HEK293T (cell line): ENCODE measurements around the gene COLQ.

Experiments used
- CTCF ChIA-PET: fragments of 350-600 bp; formaldehyde crosslinking; extraction: SDS; loops from one replicate; lab custom pipeline; 2021; ENCODE audit warnings: antibody characterized with exemption, inconsistent platforms; lab: Yijun Ruan, JAX
- POLR2A ChIA-PET: fragments of 350-600 bp; formaldehyde crosslinking; extraction: SDS; loops from one replicate; lab custom pipeline; 2020; ENCODE audit warnings: antibody characterized with exemption, inconsistent platforms; lab: Yijun Ruan, JAX
- DNase-seq: peaks from one replicate; pipeline ENCODE4 v3.0.0; 2012; ENCODE audit warnings: mixed read lengths; ENCODE audit errors: extremely low spot score
- ARNT ChIP-seq: fragments of 450-650 bp; IDR thresholded peaks from 2 replicates; pipeline ENCODE4 v1.6.1; 2017; ENCODE audit warnings: mild to moderate bottlenecking
- BHLHE40 ChIP-seq: fragments of 450-650 bp; IDR thresholded peaks from 2 replicates; pipeline ENCODE4 v1.6.1; 2016; ENCODE audit warnings: mild to moderate bottlenecking, moderate library complexity, borderline replicate concordance
- CTBP1 ChIP-seq: fragments of 450-650 bp; IDR thresholded peaks from 2 replicates; pipeline ENCODE4 v1.6.1; 2016; ENCODE audit warnings: borderline replicate concordance
- ELF4 ChIP-seq: fragments of 450-650 bp; IDR thresholded peaks from 2 replicates; pipeline ENCODE4 v1.6.1; 2017; ENCODE audit warnings: antibody characterized with exemption
- FOXA1 ChIP-seq: fragments of 450-650 bp; IDR thresholded peaks from 2 replicates; pipeline ENCODE4 v1.6.1; 2016; ENCODE audit warnings: mild to moderate bottlenecking
- FOXK2 ChIP-seq: fragments of 450-650 bp; IDR thresholded peaks from 2 replicates; pipeline ENCODE4 v1.6.1; 2016; ENCODE audit warnings: mild to moderate bottlenecking
- FOXM1 ChIP-seq: fragments of 450-650 bp; IDR thresholded peaks from 2 replicates; pipeline ENCODE4 v1.6.1; 2017; ENCODE audit warnings: mild to moderate bottlenecking, borderline replicate concordance
- HDGF ChIP-seq: fragments of 450-650 bp; IDR thresholded peaks from 2 replicates; pipeline ENCODE4 v1.6.1; 2017; ENCODE audit warnings: antibody characterized with exemption, borderline replicate concordance
- L3MBTL2 ChIP-seq: fragments of 450-650 bp; conservative IDR thresholded peaks from 2 replicates; pipeline ENCODE4 v1.6.1; 2016; ENCODE audit warnings: mild to moderate bottlenecking
- LEF1 ChIP-seq: fragments of 450-650 bp; IDR thresholded peaks from 2 replicates; pipeline ENCODE4 v1.6.1; 2017; ENCODE audit warnings: mild to moderate bottlenecking, borderline replicate concordance
- NFRKB ChIP-seq: fragments of 450-650 bp; IDR thresholded peaks from 2 replicates; pipeline ENCODE4 v1.6.1; 2016; ENCODE audit warnings: mild to moderate bottlenecking, moderate library complexity
- PKNOX1 ChIP-seq: fragments of 450-650 bp; IDR thresholded peaks from 2 replicates; pipeline ENCODE4 v1.6.1; 2016
- SP1 ChIP-seq: fragments of 450-650 bp; IDR thresholded peaks from 2 replicates; pipeline ENCODE4 v1.6.1; 2017
- SUZ12 ChIP-seq: fragments of 450-650 bp; IDR thresholded peaks from 2 replicates; pipeline ENCODE4 v1.6.1; 2016; ENCODE audit warnings: mild to moderate bottlenecking
- TARDBP ChIP-seq: fragments of 450-650 bp; IDR thresholded peaks from 2 replicates; pipeline ENCODE4 v1.6.1; 2016
- ZNF384 ChIP-seq: fragments of 450-650 bp; IDR thresholded peaks from 2 replicates; pipeline ENCODE4 v1.6.1; 2016

The COLQ gene

GRCh38 chr3:15495461-15496340 lies 25.8 kb downstream of the COLQ start:
- TF ChIP-seq PKNOX1 (no peak), ZNF384 (no peak), FOXM1 (no peak), SP1 (no peak), HDGF (no peak), FOXA1 (no peak), CTBP1 (no peak), ARNT (no peak), NFRKB (no peak), FOXK2 (no peak), LEF1 (no peak)
- ChIA-PET CTCF (no interaction called here), POLR2A (no interaction called here)
- DNase-seq, result no peak

DNA sequence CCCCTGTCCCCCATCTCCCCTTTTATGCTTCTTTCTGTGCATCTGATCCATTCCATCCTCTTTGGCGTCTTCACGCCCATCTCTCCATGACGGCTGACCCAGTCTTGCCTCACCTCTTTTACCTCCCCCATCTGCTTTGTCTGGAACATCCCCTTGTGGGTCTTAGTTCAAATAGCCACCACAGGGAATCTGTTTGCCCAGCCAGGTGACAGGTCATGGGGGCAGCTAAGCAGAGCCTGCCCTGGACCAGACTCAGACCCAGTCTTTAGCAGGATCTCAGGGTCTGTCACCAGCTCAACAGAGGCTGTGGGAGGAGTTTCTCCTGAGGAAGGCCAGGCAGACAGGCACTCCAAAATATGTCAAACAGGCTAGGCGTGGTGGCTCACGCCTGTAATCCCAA lies 28.1 kb downstream of the COLQ start:
- TF ChIP-seq TARDBP (no peak), PKNOX1 (no peak), ZNF384 (no peak), HDGF (no peak), LEF1 (no peak), FOXK2 (no peak), FOXA1 (no peak), SP1 (no peak), ELF4 (no peak), FOXM1 (no peak), CTBP1 (no peak), NFRKB (no peak), BHLHE40 (no peak), SUZ12 (no peak), ARNT (no peak), L3MBTL2 (no peak)
- no peak for DNase-seq
- ChIA-PET CTCF (no interaction called here), POLR2A (no interaction called here)

GRCh38 chr3:15492847-15493360 lies 28.6 kb downstream of the COLQ start:
- CTCF ChIA-PET, result no interaction called here
- TF ChIP-seq HDGF, result no peak
- TF ChIP-seq BHLHE40, result no peak
- no peak for TF ChIP-seq PKNOX1
- TF ChIP-seq FOXA1, result no peak
- TF ChIP-seq FOXM1, result no peak
- no peak for TF ChIP-seq NFRKB
- TF ChIP-seq ZNF384, result no peak
- TF ChIP-seq CTBP1, result no peak
- no peak for TF ChIP-seq SUZ12
- no peak for TF ChIP-seq SP1
- no peak for TF ChIP-seq TARDBP
- no peak for TF ChIP-seq FOXK2
- TF ChIP-seq LEF1, result no peak
- TF ChIP-seq ARNT, result no peak
- no peak for TF ChIP-seq ELF4
- no peak for TF ChIP-seq L3MBTL2
- no peak for DNase-seq
- POLR2A ChIA-PET, result no interaction called here

GRCh38 chr3:15491143-15491542 lies 30.4 kb downstream of the COLQ start:
- TF ChIP-seq SUZ12, result no peak
- ChIA-PET POLR2A (no interaction called here), CTCF (no interaction called here)
- DNase-seq, result no peak

DNA sequence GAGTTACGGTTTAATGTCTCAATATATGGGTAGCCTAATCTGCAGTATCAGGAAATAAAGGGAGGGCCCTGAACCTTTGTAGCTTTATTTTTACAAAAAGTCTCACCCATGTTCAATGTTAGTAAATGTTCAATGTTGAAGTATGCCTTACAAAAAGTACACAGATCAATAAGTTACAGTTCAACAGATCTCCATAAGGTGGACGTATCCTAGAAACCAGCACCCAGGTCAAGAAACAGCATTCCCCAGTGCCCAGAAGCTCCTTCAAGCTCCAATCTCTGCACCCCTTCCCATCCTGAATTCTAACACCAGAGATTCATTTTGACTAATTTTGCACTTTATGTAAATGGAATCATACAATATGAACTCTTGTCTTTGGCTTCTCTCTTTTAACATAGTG lies 31.3 kb downstream of the COLQ start:
- DNase-seq, result no peak
- ChIA-PET POLR2A (no interaction called here), CTCF (no interaction called here)
- no peak for TF ChIP-seq L3MBTL2

GRCh38 chr3:15488002-15488401 lies 33.5 kb downstream of the COLQ start:
- DNase-seq, result no peak
- POLR2A ChIA-PET, result no interaction called here
- CTCF ChIA-PET, result no interaction called here

More at GRCh38 chr3:15488002-15488401, 33.5 kb downstream of the COLQ start:
- TF ChIP-seq TARDBP, result no peak
- no peak for TF ChIP-seq FOXA1
- TF ChIP-seq PKNOX1, result no peak
- no peak for TF ChIP-seq BHLHE40
- TF ChIP-seq NFRKB, result no peak
- no peak for TF ChIP-seq SP1
- no peak for TF ChIP-seq ARNT
- TF ChIP-seq ELF4, result no peak
- no peak for TF ChIP-seq FOXK2
- TF ChIP-seq ZNF384, result no peak
- no peak for TF ChIP-seq FOXM1
- no peak for TF ChIP-seq HDGF
